Subcutaneous preadipocyte (primary cell): Measurements from ENCODE around the gene SH2D2A. TPM values are rescaled to one million over a fixed set of nuclear protein-coding genes. Genes with fewer than 3 reads are reported as not detected.

Experiments
- total RNA-seq: library from RNA; depleted of rRNA; stranded (reverse); fragments of >200 nt; gene quantifications from 2 replicates; pipeline ENCODE4 v1.2.3, GENCODE V29; 2012

Gene SH2D2A
- total RNA-seq, result 0.20 TPM in 1 of 2 replicates, not detected in the other

GRCh38 chr1:156816561-156817328 is at the start of gene SH2D2A:
Gene SH2D2A (minus strand): TSS chr1:156816848. CDS start chr1:156816708, 140 bp downstream.

GRCh38 chr1:156860628-156861423 is 44.2 kb upstream of the SH2D2A start, which contains the start of gene NTRK1:
Gene NTRK1 (plus strand): TSS chr1:156860865. CDS start chr1:156860935, 70 bp downstream.

GRCh38 chr1:156858959-156859522 is 42.4 kb upstream of the SH2D2A start, which contains the start of gene INSRR:
Gene INSRR (minus strand): TSS chr1:156859117. CDS start chr1:156858621, 496 bp downstream.

GRCh38 chr1:156767101-156767878 is 49.4 kb downstream of the SH2D2A start, which contains the start of gene PRCC:
Gene PRCC (plus strand): TSS chr1:156767535. CDS start chr1:156767772, 237 bp downstream.

Other genes starting within 250 kb of the SH2D2A start
- gene IQGAP3, start 244.3 kb downstream of the SH2D2A start, total RNA-seq, result 32.7 and 54.2 TPM in 2 replicates
- not detected in 2 replicates for gene TTC24, start 237.1 kb downstream of the SH2D2A start, total RNA-seq
- gene NAXE, start 225.1 kb downstream of the SH2D2A start, total RNA-seq, result 53.2 and 57.0 TPM in 2 replicates
- 12.9 and 20.5 TPM in 2 replicates for gene GPATCH4, start 215.4 kb downstream of the SH2D2A start, total RNA-seq
- not detected in 2 replicates for gene HAPLN2, start 197.4 kb downstream of the SH2D2A start, total RNA-seq
- not detected in 2 replicates for gene BCAN, start 174.7 kb downstream of the SH2D2A start, total RNA-seq
- gene NES, start 139.4 kb downstream of the SH2D2A start, total RNA-seq, result 23.9 and 59.2 TPM in 2 replicates
- 27.2 and 45.6 TPM in 2 replicates for gene CRABP2, start 111.3 kb downstream of the SH2D2A start, total RNA-seq
- 8.8 and 9.8 TPM in 2 replicates for gene METTL25B, start 88.4 kb downstream of the SH2D2A start, total RNA-seq
- gene ISG20L2, start 88.1 kb downstream of the SH2D2A start, total RNA-seq, result 18.0 and 25.0 TPM in 2 replicates
- gene MRPL24, start 75.8 kb downstream of the SH2D2A start, total RNA-seq, result 40.3 and 52.2 TPM in 2 replicates
- gene HDGF, start 65.2 kb downstream of the SH2D2A start, total RNA-seq, result 189 and 231 TPM in 2 replicates
- gene PRCC, start 49.3 kb downstream of the SH2D2A start, total RNA-seq, result 17.3 and 21.7 TPM in 2 replicates
- gene INSRR, start 42.3 kb upstream of the SH2D2A start, total RNA-seq, result not detected in 2 replicates
- gene NTRK1, start 44.0 kb upstream of the SH2D2A start, total RNA-seq, result 0.20 TPM in 1 of 2 replicates, not detected in the other
- 1.1 and 5.7 TPM in 2 replicates for gene PEAR1, start 76.9 kb upstream of the SH2D2A start, total RNA-seq
- gene LRRC71, start 103.8 kb upstream of the SH2D2A start, total RNA-seq, result 0.20 TPM in 1 of 2 replicates, not detected in the other
- 24.6 and 34.8 TPM in 2 replicates for gene ARHGEF11, start 228.9 kb upstream of the SH2D2A start, total RNA-seq